CD14-positive monocyte (primary cell): ENCODE results near the gene NRSN2. TPM values are rescaled to one million over a fixed set of nuclear protein-coding genes. Genes with fewer than 3 reads are reported as not detected.
A peak's percentile ranks its signal among the peaks of the same experiment; 100 is the strongest.

ENCODE experiments used
- DNase-seq, 3 donors: peaks; one replicate each; pipeline ENCODE4 v3.0.0-alpha.2; 2011 to 2022
- H2AFZ ChIP-seq: 2 replicates; pipeline ENCODE4 v1.6.0; 2012; ENCODE audit warnings: mild to moderate bottlenecking, low read depth, low read length, inconsistent platforms; ENCODE audit not compliant: insufficient read depth, poor library complexity, severe bottlenecking
- H3K27ac ChIP-seq, 2 donors: 1 replicate in 1 of 2; 2 replicates in 1 of 2; pipeline ENCODE4 v1.5.1; 2012 to 2013; ENCODE audit warnings: low read length in 2 of 2, control low read depth in 1 of 2, inconsistent platforms in 1 of 2, low read depth in 1 of 2, mild to moderate bottlenecking in 1 of 2
- H3K27me3 ChIP-seq, 2 donors: one replicate each; pipeline versions ENCODE4 v1.6.0 to v1.6.1; 2011 to 2013; ENCODE audit warnings: low read length in 2 of 2; ENCODE audit not compliant: control insufficient read depth in 2 of 2, insufficient read depth in 2 of 2
- H3K36me3 ChIP-seq, 2 donors: replicated peaks in 1 of 2; 1 replicate in 1 of 2; 2 replicates in 1 of 2; pipeline versions ENCODE4 v1.5.1 to v1.6.1; 2012 to 2013; ENCODE audit warnings: low read length in 2 of 2, control low read depth in 1 of 2, inconsistent platforms in 1 of 2, mild to moderate bottlenecking in 1 of 2; ENCODE audit not compliant: insufficient read depth in 2 of 2, control insufficient read depth in 1 of 2
- H3K4me1 ChIP-seq, 2 donors: 1 replicate in 1 of 2; 2 replicates in 1 of 2; pipeline versions ENCODE4 v1.5.1 to v1.6.1; 2012 to 2013; ENCODE audit warnings: low read length in 2 of 2, control low read depth in 1 of 2, inconsistent platforms in 1 of 2, mild to moderate bottlenecking in 1 of 2, moderate library complexity in 1 of 2; ENCODE audit not compliant: insufficient read depth in 2 of 2, control insufficient read depth in 1 of 2
- H3K4me2 ChIP-seq: replicated peaks from 2 replicates; pipeline ENCODE3; 2012; ENCODE audit warnings: low read length, moderate library complexity, mild to moderate bottlenecking; ENCODE audit not compliant: poor library complexity, severe bottlenecking; ENCODE audit errors: extremely low read depth
- H3K4me3 ChIP-seq, 3 experiments: fragments of 200-600 bp in 1 of 3; sonication (generic) in 1 of 3; replicated peaks in 1 of 3; 1 replicate in 2 of 3; 2 replicates in 1 of 3; pipeline ENCODE4 v1.5.1; 2011 to 2013; ENCODE audit warnings: low read length in 3 of 3, mild to moderate bottlenecking in 3 of 3, control low read depth in 2 of 3, low read depth in 2 of 3, inconsistent platforms in 1 of 3, moderate library complexity in 1 of 3
- H3K79me2 ChIP-seq: 2 replicates; pipeline ENCODE4 v1.6.0; 2012; ENCODE audit warnings: mild to moderate bottlenecking, control low read depth, inconsistent platforms, low read length, moderate library complexity; ENCODE audit not compliant: insufficient read depth
- H3K9ac ChIP-seq: 2 replicates; pipeline ENCODE4 v1.6.0; 2017; ENCODE audit warnings: low read length, mild to moderate bottlenecking; ENCODE audit not compliant: insufficient read depth, poor library complexity, severe bottlenecking
- H3K9me3 ChIP-seq, 2 donors: replicated peaks in 1 of 2; 1 replicate in 1 of 2; 2 replicates in 1 of 2; pipeline versions ENCODE4 v1.5.1 to v1.6.1; 2012 to 2013; ENCODE audit warnings: low read length in 2 of 2, control low read depth in 1 of 2; ENCODE audit not compliant: control insufficient read depth in 1 of 2, insufficient read depth in 1 of 2
- H4K20me1 ChIP-seq: 2 replicates; pipeline ENCODE4 v1.6.0; 2012; ENCODE audit warnings: mild to moderate bottlenecking, low read length, control low read depth, moderate library complexity; ENCODE audit not compliant: insufficient read depth
- H3K27ac Mint-ChIP-seq, 7 donors: one replicate each; pipeline ENCODE4 v1.8.0; 2020; ENCODE audit warnings: mild to moderate bottlenecking in 7 of 7, mixed read lengths in 7 of 7, moderate library complexity in 6 of 7, inconsistent platforms in 2 of 7
- H3K27me3 Mint-ChIP-seq, 3 donors: one replicate each; pipeline ENCODE4 v1.8.0; 2021 to 2022; ENCODE audit warnings: low read depth in 3 of 3, mild to moderate bottlenecking in 3 of 3, mixed read lengths in 3 of 3, moderate library complexity in 3 of 3, inconsistent platforms in 1 of 3
- H3K36me3 Mint-ChIP-seq, 2 donors: one replicate each; pipeline ENCODE4 v1.8.0; 2020; ENCODE audit warnings: mixed read lengths in 2 of 2, inconsistent platforms in 1 of 2, mild to moderate bottlenecking in 1 of 2
- H3K4me1 Mint-ChIP-seq: one replicate; pipeline ENCODE4 v1.8.0; 2020; ENCODE audit warnings: mild to moderate bottlenecking, mixed read lengths
- H3K4me3 Mint-ChIP-seq, 2 donors: one replicate each; pipeline ENCODE4 v1.8.0; 2020; ENCODE audit warnings: mild to moderate bottlenecking in 2 of 2, mixed read lengths in 2 of 2, moderate library complexity in 1 of 2
- H3K9me3 Mint-ChIP-seq, 7 donors: one replicate each; pipeline ENCODE4 v1.8.0; 2020 to 2022; ENCODE audit warnings: mixed read lengths in 7 of 7, mild to moderate bottlenecking in 6 of 7, moderate library complexity in 6 of 7, inconsistent platforms in 2 of 7
- WGBS: methylation state at CpG from one replicate; pipeline ENCODE4 v1.1.5; 2013; ENCODE audit warnings: missing lambda C conversion rate; ENCODE audit not compliant: insufficient coverage; 5-methylcytosine and 5-hydroxymethylcytosine counted together
- intact Hi-C, 2 donors: fragments of 100-400 bp; cut with micrococcal nuclease; formaldehyde crosslinking; loops; one replicate each; pipeline versions ENCODE4 v1.15.0 to v1.15.1; 2023
- polyA plus RNA-seq, 3 donors: library from polyadenylated mRNA; depleted of rRNA in 1 of 3; unstranded in 2 of 3; stranded (reverse) in 1 of 3; fragments of 300-500 nt in 2 of 3; fragments of >200 nt in 1 of 3; fragmentation: Illumina TruSeq in 2 of 3; gene quantifications; 1 replicate in 2 of 3; 2 replicates in 1 of 3; pipeline ENCODE4 v1.2.3, GENCODE V29; 2012 to 2021
- TF ChIP-seq, protein P1 (sequence below): fragments of 200-600 bp; IDR thresholded peaks from one replicate; pipeline ENCODE4 v1.8.0; 2022; ENCODE audit warnings: antibody characterized with exemption, mild to moderate bottlenecking

Gene NRSN2
- polyA plus RNA-seq, 3 donors: 0.09 to 0.73 (median 0.56) TPM

DNA sequence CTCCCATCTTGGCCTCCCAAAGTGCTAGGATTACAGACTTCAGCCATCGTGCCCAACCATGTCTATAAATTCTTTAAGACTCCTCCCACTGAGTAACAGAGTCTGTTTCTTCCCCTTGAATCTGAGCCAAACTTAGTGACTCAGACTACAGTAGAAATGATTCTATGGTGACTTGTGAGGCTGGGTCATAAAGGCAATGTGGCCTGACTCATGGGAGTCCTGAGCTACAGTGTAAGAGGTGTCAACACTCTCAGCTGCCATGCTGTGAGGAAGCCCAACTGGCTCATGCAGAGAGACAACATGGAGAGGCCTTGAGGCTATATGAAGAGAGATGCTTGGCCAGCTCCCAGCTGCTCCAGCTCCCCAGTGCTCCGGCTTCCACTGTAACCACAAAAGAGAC, 5.2 kb upstream of the NRSN2 start:
- peaks cover 17% of the 10 kb centered on the region for H3K4me1 Mint-ChIP-seq
- H3K4me3 Mint-ChIP-seq: no peak overlapping the region
- intact Hi-C loops: no loop called here
- no CpG with 5 or more reads among the region's 2 CpGs for WGBS
- Histone ChIP-seq H3K4me1 (peaks cover 6 to 9% of the 10 kb centered on the region in 2 donors), H2AFZ (no peak overlapping the region), H3K27ac (no peak overlapping the region), H3K4me2 (no peak overlapping the region), H3K4me3 (no peak overlapping the region), H3K27me3 (peaks cover 0 to 4% of the 10 kb centered on the region in 2 donors), H4K20me1 (no peaks in the 10 kb centered on the region), H3K9ac (no peak overlapping the region), H3K9me3 (peaks cover 8 to 16% of the 10 kb centered on the region in 2 donors), H3K36me3 (no peaks in the 10 kb centered on the region), H3K79me2 (no peaks in the 10 kb centered on the region)
- TF ChIP-seq, protein P1, sequence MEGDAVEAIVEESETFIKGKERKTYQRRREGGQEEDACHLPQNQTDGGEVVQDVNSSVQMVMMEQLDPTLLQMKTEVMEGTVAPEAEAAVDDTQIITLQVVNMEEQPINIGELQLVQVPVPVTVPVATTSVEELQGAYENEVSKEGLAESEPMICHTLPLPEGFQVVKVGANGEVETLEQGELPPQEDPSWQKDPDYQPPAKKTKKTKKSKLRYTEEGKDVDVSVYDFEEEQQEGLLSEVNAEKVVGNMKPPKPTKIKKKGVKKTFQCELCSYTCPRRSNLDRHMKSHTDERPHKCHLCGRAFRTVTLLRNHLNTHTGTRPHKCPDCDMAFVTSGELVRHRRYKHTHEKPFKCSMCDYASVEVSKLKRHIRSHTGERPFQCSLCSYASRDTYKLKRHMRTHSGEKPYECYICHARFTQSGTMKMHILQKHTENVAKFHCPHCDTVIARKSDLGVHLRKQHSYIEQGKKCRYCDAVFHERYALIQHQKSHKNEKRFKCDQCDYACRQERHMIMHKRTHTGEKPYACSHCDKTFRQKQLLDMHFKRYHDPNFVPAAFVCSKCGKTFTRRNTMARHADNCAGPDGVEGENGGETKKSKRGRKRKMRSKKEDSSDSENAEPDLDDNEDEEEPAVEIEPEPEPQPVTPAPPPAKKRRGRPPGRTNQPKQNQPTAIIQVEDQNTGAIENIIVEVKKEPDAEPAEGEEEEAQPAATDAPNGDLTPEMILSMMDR: no peak
- H3K27me3 Mint-ChIP-seq: peaks cover 3 to 9% (median 6%) of the 10 kb centered on the region in 3 donors
- peak overlapping the region in 3 of 7 donors; percentile 6 to 56 (median 38) for H3K27ac Mint-ChIP-seq
- H3K9me3 Mint-ChIP-seq: peaks cover 6 to 19% (median 18%) of the 10 kb centered on the region in 7 donors
- peaks cover 0 to 3% of the 10 kb centered on the region in 2 donors for H3K36me3 Mint-ChIP-seq
- peak in 2 of 3 donors; percentile 39 to 70 for DNase-seq

DNA sequence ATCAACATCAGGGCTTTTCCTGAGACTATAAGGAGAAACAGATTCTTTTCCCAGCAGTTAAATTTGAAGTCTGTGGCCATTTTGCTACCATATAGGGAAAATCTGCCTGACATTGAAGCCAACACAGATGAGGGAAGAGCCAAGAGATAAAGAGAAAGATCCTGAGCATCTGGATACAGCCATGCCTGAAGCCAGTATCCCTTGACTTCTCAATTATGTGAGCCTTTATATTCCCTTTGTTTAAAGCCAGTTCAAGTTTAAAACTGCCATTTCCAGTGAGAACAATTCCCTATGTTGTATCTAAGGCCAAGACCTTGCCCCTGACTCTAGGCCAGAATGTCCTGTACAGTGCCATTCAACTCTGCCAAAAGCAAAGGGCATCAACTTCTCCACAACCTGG, 3.8 kb upstream of the NRSN2 start:
- Histone ChIP-seq H3K9ac (no peak overlapping the region), H3K9me3 (peaks cover 8 to 16% of the 10 kb centered on the region in 2 donors), H3K4me2 (no peak overlapping the region), H3K27me3 (peaks cover 0 to 9% of the 10 kb centered on the region in 2 donors), H3K36me3 (no peaks in the 10 kb centered on the region), H3K4me1 (peaks cover 11 to 18% of the 10 kb centered on the region in 2 donors), H3K27ac (no peak overlapping the region), H4K20me1 (no peaks in the 10 kb centered on the region), H3K4me3 (no peak overlapping the region), H2AFZ (no peak overlapping the region), H3K79me2 (no peaks in the 10 kb centered on the region)
- H3K27me3 Mint-ChIP-seq: peaks cover 4 to 12% (median 10%) of the 10 kb centered on the region in 3 donors
- intact Hi-C loops: no loop called here
- DNase-seq: no peak
- H3K27ac Mint-ChIP-seq: no peak overlapping the region
- peaks cover 0 to 3% of the 10 kb centered on the region in 2 donors for H3K36me3 Mint-ChIP-seq
- H3K9me3 Mint-ChIP-seq: peaks cover 6 to 19% (median 18%) of the 10 kb centered on the region in 7 donors
- no peak overlapping the region for H3K4me3 Mint-ChIP-seq
- peaks cover 13% of the 10 kb centered on the region for H3K4me1 Mint-ChIP-seq
- TF ChIP-seq, protein P1: no peak
